RCC 7860 (cell line): Measurements from ENCODE around the gene RNF217.
A peak's percentile ranks its signal among the peaks of the same experiment; 100 is the strongest.
"Not testable (repeated sequence)": the region's sequence is repeated elsewhere in the genome, so short reads cannot be mapped to it uniquely, and the experiment has no call there.

Source experiments
- DNase-seq: peaks from one replicate; pipeline ENCODE4 v3.0.0-alpha.2; 2015; ENCODE audit warnings: low spot score
- FAIRE-seq: peaks from 2 replicates; lab custom pipeline; 2012; peaks lifted over from hg19 to GRCh38; lab: Jason Lieb, UNC

Gene RNF217

GRCh38 chr6:125013938-125014660, 51.9 kb downstream of the RNF217 start:
- FAIRE-seq (no peak), DNase-seq (peak; percentile 16)

GRCh38 chr6:125014661-125014957, 52.4 kb downstream of the RNF217 start:
- FAIRE-seq, result no peak

GRCh38 chr6:125015152-125015551, 52.9 kb downstream of the RNF217 start:
- DNase-seq, result no peak
- FAIRE-seq, result no peak

More at GRCh38 chr6:125014661-125014957, 52.4 kb downstream of the RNF217 start:
- no peak for DNase-seq

GRCh38 chr6:125018136-125018535, 55.9 kb downstream of the RNF217 start:
- DNase-seq, result no peak
- no peak for FAIRE-seq

GRCh38 chr6:125019281-125019680, 57.0 kb downstream of the RNF217 start:
- FAIRE-seq, result no peak
- no peak for DNase-seq

- FAIRE-seq (no peak), DNase-seq (no peak)
Measured at GRCh38 chr6:125019918-125020317, 57.7 kb downstream of the RNF217 start.

- no peak for FAIRE-seq
- no peak for DNase-seq
Measured at GRCh38 chr6:125020385-125020784, 58.1 kb downstream of the RNF217 start.

- no peak for FAIRE-seq
- no peak for DNase-seq
Measured at GRCh38 chr6:125022391-125022989, 60.3 kb downstream of the RNF217 start.

GRCh38 chr6:125025164-125025854, 63.1 kb downstream of the RNF217 start:
- DNase-seq (no peak), FAIRE-seq (no peak)

- FAIRE-seq, result no peak
- DNase-seq, result no peak
Measured at GRCh38 chr6:125027287-125027686, 65.0 kb downstream of the RNF217 start.

- DNase-seq (no peak), FAIRE-seq (no peak)
Measured at GRCh38 chr6:125030969-125031368, 68.7 kb downstream of the RNF217 start.

- DNase-seq, result no peak
Measured at GRCh38 chr6:125031385-125031784, 69.1 kb downstream of the RNF217 start.

GRCh38 chr6:125034929-125035328, 72.7 kb downstream of the RNF217 start:
- not testable (repeated sequence) for FAIRE-seq, DNase-seq

More at GRCh38 chr6:125031385-125031784, 69.1 kb downstream of the RNF217 start:
- FAIRE-seq, result no peak

GRCh38 chr6:125036486-125036885, 74.2 kb downstream of the RNF217 start:
- FAIRE-seq, DNase-seq: not testable (repeated sequence)

- FAIRE-seq, result no peak
- no peak for DNase-seq
Measured at GRCh38 chr6:125037827-125038226, 75.6 kb downstream of the RNF217 start.

- DNase-seq (no peak), FAIRE-seq (no peak)
Measured at GRCh38 chr6:125038925-125039324, 76.7 kb downstream of the RNF217 start.

GRCh38 chr6:125041740-125042459, 79.7 kb downstream of the RNF217 start:
- DNase-seq, result peak; percentile 8
- FAIRE-seq, result no peak

- DNase-seq (no peak), FAIRE-seq (no peak)
Measured at GRCh38 chr6:125044066-125044465, 81.8 kb downstream of the RNF217 start.

GRCh38 chr6:125044667-125045066, 82.4 kb downstream of the RNF217 start:
- DNase-seq (no peak), FAIRE-seq (no peak)

- no peak for FAIRE-seq
Measured at GRCh38 chr6:125046107-125046925, 84.1 kb downstream of the RNF217 start.

More at GRCh38 chr6:125046107-125046925, 84.1 kb downstream of the RNF217 start:
- peak; percentile 16 for DNase-seq
